SK-N-MC (cell line): Measurements from ENCODE around the gene SEMA4D.
"Not testable (repeated sequence)": the region's sequence is repeated elsewhere in the genome, so short reads cannot be mapped to it uniquely, and the experiment has no call there.

Experiments used
- DNase-seq: peaks from one replicate; pipeline ENCODE4 v3.0.0-alpha.2; 2011; ENCODE audit warnings: low read depth, low spot score
- H3K27ac ChIP-seq: fragments of 200-600 bp; sonication (generic); 2 replicates; pipeline ENCODE4 v1.5.1; 2016; ENCODE audit warnings: mixed run types
- H3K36me3 ChIP-seq: fragments of 200-600 bp; sonication (generic); 2 replicates; pipeline ENCODE4 v1.6.1; 2017; ENCODE audit warnings: antibody characterized with exemption, low read length, mixed read lengths; ENCODE audit not compliant: insufficient read depth
- H3K4me3 ChIP-seq: fragments of 200-600 bp; sonication (generic); 2 replicates; pipeline ENCODE4 v1.5.1; 2016
- H3K9ac ChIP-seq: fragments of 200-600 bp; sonication (generic); 2 replicates; pipeline ENCODE4 v1.8.0; 2017; ENCODE audit warnings: mixed run types, mixed read lengths; ENCODE audit not compliant: insufficient read length
- H3K9me3 ChIP-seq: fragments of 200-600 bp; sonication (generic); 2 replicates; pipeline ENCODE4 v1.6.1; 2017; ENCODE audit warnings: low read depth, mild to moderate bottlenecking, antibody characterized with exemption, low read length, moderate library complexity, mixed read lengths
- EZH2 ChIP-seq: fragments of 200-600 bp; sonication (generic); IDR thresholded peaks from one replicate; pipeline ENCODE4 v1.6.1; 2017; ENCODE audit warnings: antibody characterized with exemption
- FOXP2 ChIP-seq: optimal IDR thresholded peaks from 2 replicates; pipeline ENCODE3; 2011; ENCODE audit warnings: mild to moderate bottlenecking, moderate library complexity; ENCODE audit not compliant: insufficient read depth; ENCODE audit errors: extremely low read length, control extremely low read depth
- POLR2AphosphoS5 ChIP-seq: IDR thresholded peaks from 2 replicates; pipeline ENCODE4 v1.6.1; 2012; ENCODE audit warnings: mild to moderate bottlenecking, low read depth, low read length, borderline replicate concordance

Gene SEMA4D

DNA sequence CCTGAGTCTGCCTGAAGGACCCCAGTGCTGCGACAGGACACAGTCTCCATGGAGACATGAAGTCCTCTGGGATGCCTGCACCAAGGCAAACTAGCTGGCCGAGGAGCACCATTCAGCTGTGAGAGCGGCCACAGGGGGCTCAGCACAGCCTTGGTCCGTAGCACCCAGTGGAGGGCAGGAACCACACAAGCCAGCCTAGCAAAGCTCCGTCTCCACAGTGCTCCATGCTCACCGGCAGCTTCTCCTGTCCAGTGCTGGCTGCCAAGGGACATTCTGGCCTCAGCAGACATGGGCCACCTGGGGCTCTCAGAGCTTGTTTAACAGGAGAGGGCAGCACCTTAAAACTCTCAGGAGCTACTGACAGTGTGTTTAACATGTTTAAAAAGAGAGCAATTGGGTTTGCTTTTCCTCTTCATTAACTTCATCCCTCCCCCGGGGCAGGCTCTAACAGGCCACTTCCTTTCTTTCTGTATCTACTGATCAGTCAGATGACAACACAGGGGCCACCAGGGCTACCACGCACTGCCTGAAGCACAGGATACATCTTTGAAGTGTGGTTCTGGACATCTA, 122.6 kb downstream of the SEMA4D start:
- no peaks in the 10 kb centered on the region; the same call in 1 of the 2 replicates for H3K36me3 ChIP-seq
- no peak overlapping the region for H3K27ac ChIP-seq
- H3K4me3 ChIP-seq = no peak overlapping the region
- DNase-seq = no peak
- H3K9ac ChIP-seq = no peak overlapping the region
- H3K9me3 ChIP-seq = no peaks in the 10 kb centered on the region
- TF ChIP-seq EZH2 (no peak), FOXP2 (no peak), POLR2AphosphoS5 (no peak)

DNA sequence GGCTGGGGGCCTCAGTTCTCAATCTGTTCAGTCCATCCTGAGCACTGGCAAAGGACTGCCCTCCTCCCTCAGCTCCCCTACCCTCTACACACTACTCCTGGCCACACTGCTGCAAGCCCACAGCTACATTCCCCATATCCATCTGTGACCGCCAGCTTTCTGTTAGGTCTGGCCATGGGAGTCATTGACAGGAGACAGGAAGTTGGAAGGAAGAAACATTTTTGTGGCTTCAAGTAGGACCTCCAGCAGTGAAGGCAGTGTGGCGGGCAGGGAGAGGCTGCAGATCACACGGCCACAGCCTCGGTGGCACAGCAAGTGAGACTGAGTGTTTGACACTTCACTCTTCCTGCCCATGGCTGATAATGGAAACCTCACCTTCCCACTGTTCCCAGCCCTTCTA, 123.7 kb downstream of the SEMA4D start:
- Histone ChIP-seq H3K36me3 (no peaks in the 10 kb centered on the region; the same call in 1 of the 2 replicates), H3K9ac (no peak overlapping the region), H3K4me3 (no peak overlapping the region), H3K27ac (no peak overlapping the region), H3K9me3 (no peaks in the 10 kb centered on the region)
- DNase-seq = no peak
- TF ChIP-seq POLR2AphosphoS5 = no peak
- TF ChIP-seq EZH2 = no peak

DNA sequence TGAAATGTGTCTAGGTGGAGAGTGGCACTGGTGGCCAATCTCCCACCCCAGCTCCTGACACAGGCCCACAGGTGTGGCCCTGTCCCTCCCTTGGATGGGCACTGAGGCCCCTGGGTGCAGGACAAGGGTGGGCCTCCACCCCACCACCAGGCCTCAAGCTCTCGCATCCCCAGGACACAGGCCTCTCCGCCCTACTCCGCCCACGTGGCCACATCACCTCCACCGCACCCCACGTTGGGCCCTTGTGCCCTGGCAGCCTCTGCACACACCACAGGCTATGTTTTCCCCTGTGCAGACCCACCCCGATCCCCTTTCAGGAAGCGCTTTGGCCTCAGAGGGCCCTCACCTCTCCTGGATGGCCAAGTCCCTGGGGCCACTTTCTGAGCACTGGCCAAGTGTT, 124.9 kb downstream of the SEMA4D start:
- no peak overlapping the region for H3K4me3 ChIP-seq
- H3K9ac ChIP-seq = no peak overlapping the region
- H3K9me3 ChIP-seq = no peaks in the 10 kb centered on the region
- no peak overlapping the region for H3K27ac ChIP-seq
- no peaks in the 10 kb centered on the region for H3K36me3 ChIP-seq
- no peak for DNase-seq
- TF ChIP-seq FOXP2 = no peak
- no peak for TF ChIP-seq EZH2

DNA sequence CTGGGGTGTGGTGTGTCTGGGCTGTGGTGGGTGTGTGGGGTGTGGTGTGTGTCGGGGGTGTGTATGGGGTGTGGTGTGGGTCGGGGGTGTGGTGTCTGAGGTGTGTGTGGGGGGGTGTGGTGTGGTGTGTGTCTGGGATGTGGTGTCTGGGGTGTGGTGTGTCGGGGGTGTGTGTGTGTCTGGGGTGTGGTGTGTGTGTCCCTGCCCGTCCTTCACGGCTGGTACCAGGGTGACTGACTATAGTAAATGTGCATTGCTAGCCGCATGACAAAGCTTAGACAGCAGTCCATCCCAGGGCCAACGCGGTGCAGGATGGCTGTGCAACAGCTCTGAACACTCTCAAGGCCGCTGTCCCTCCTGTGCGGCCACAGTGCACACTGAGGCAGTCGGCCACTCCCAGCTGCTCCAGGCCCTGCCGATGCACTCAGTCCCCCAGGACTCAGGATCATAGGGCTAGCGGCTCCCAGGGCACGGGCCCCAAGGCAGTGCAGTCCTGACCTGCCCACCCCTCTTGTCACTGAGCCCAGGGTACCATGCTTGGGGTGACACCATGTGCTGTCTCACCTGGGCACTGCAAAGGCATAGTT, 125.6 kb downstream of the SEMA4D start:
- DNase-seq = no peak

DNA sequence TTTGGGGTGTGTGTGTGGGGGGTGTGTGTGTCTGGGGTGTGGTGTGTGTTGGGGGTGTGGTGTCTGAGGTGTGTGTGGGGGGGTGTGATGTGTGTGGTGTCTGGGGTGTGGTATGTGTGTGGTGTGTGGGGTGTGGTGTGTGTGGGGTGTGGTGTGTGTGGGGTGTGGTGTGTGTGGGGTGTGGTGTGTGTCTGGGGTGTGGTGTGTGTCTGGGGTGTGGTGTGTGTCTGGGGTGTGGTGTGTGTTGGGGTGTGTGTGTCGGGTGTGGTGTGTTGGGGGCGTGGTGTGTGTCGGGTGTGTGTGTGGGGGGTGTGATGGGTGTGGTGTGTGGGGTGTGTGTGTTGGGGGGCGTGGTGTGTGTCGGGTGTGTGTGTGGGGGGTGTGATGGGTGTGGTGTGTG, 126.1 kb downstream of the SEMA4D start:
- not testable (repeated sequence) for H3K36me3 ChIP-seq, H3K9ac ChIP-seq, DNase-seq, H3K27ac ChIP-seq, H3K4me3 ChIP-seq, H3K9me3 ChIP-seq

More for the DNA sequence above, 125.6 kb downstream of the SEMA4D start:
- Histone ChIP-seq H3K9me3 (no peaks in the 10 kb centered on the region), H3K4me3 (no peak overlapping the region), H3K36me3 (no peaks in the 10 kb centered on the region), H3K27ac (no peak overlapping the region), H3K9ac (no peak overlapping the region)
- TF ChIP-seq POLR2AphosphoS5 (no peak), FOXP2 (no peak), EZH2 (no peak)

DNA sequence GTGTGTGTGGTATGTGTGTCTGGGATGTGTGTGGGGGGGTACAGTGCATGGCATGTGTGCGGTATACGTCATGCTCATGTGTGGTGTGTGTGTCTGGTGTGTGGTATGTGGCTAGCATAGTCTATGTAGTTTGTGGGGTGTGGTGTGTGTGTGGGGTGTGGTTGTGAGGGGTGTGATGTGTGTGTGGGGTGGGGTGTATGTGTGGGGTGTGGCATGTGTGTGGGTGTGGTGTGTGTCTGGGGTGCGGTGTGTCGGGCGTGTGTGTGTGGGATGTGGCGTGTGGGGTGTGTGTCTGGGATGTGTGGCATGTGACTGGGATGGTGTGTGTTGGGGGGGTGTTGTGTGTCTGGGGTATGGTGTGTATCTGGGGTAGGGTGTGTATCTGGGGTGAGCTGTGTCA, 127.3 kb downstream of the SEMA4D start:
- H3K4me3 ChIP-seq = no peak overlapping the region
- H3K9ac ChIP-seq = no peak overlapping the region
- no peak for DNase-seq
- H3K9me3 ChIP-seq = no peaks in the 10 kb centered on the region
- H3K36me3 ChIP-seq = no peaks in the 10 kb centered on the region
- no peak overlapping the region for H3K27ac ChIP-seq
- TF ChIP-seq EZH2 (no peak), POLR2AphosphoS5 (no peak), FOXP2 (no peak)

DNA sequence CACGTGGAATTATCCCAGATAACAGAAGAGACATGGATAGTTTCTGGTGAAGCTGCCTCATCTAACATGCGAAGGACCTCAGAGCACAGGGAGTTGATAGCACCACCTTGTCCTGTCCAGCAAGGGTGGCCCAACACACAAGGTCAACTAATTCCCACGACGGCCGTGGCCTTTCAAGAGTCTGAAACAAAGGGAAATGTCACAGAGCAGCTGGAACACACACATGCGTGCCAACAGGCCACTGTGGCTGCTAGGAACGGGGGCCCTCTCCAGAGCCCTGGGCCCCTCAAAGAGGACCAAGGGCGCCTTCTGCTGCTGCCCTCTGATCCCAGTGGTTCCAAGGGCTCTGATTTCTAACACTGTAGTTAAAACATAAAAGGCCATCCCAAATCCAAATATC, 128.9 kb downstream of the SEMA4D start:
- no peak overlapping the region for H3K27ac ChIP-seq
- no peak overlapping the region for H3K4me3 ChIP-seq
- H3K9me3 ChIP-seq = no peaks in the 10 kb centered on the region
- DNase-seq = no peak
- no peak overlapping the region for H3K9ac ChIP-seq
- TF ChIP-seq POLR2AphosphoS5 = no peak
- no peaks in the 10 kb centered on the region for H3K36me3 ChIP-seq

DNA sequence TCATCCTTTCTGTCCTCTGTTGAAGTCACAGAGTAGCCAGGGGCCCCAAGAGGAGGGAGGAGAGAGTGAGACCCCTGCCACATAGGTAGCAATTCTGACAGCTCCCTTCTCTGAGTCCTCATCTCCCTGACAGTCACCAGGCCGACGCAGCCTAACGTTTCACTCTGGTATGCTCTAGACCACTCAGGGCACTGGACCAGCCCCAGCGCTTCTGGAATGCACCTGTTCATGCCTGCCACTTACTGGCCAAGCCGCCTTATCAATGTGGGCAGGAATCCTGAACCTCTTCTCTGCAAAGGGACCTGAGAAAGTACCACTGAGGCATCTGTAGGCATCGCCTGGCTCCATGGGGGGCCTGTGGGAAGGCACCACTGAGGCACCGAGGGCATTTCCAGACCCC, 129.4 kb downstream of the SEMA4D start:
- DNase-seq = no peak
- Histone ChIP-seq H3K27ac (no peak overlapping the region), H3K9me3 (no peaks in the 10 kb centered on the region), H3K9ac (no peak overlapping the region), H3K4me3 (no peak overlapping the region), H3K36me3 (no peaks in the 10 kb centered on the region)
- TF ChIP-seq FOXP2 (no peak), EZH2 (no peak), POLR2AphosphoS5 (no peak)

DNA sequence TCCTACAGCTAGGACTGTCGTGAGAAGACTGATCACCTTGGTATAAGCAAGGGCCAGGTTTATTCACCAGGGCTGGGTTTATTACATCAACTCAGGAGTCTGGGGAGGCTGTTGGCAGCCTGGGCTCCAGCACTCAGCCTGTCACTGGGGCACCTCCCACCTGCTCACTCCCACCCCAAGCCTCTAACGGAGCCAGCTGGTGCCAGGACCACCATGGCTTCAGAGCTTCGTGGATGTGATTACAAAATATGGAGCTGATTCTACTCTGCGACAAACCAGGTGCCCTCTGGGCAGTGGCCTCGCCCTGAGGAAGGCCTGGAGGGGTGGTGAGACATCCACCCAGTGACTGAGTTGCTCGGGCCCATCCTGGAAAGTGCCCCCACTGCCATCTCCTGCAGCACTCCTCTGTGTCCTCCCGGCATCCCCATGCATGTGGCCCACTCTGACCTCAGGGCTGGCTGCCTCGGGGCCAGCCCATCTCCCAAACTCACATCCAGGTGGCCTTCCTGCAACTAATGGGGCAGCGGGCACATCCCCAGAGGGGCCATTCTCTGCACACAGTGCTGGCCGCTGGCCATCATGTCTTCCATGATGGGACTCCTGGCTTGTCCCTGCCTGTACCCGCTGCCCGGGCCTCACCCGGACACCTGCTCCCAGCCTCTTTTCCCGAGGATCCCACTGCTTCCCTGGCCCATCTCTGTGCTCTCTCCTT, 130.0 kb downstream of the SEMA4D start:
- no peak overlapping the region for H3K9ac ChIP-seq
- no peak overlapping the region for H3K4me3 ChIP-seq
- no peaks in the 10 kb centered on the region for H3K9me3 ChIP-seq
- no peak for DNase-seq
- H3K27ac ChIP-seq = no peak overlapping the region
- H3K36me3 ChIP-seq = no peaks in the 10 kb centered on the region
- no peak for TF ChIP-seq POLR2AphosphoS5
- TF ChIP-seq FOXP2 = no peak
- TF ChIP-seq EZH2 = no peak
